ENCODE data around the gene SMC1B.
"Not testable (repeated sequence)": the region's sequence is repeated elsewhere in the genome, so short reads cannot be mapped to it uniquely, and the experiment has no call there.

Gene SMC1B

DNA sequence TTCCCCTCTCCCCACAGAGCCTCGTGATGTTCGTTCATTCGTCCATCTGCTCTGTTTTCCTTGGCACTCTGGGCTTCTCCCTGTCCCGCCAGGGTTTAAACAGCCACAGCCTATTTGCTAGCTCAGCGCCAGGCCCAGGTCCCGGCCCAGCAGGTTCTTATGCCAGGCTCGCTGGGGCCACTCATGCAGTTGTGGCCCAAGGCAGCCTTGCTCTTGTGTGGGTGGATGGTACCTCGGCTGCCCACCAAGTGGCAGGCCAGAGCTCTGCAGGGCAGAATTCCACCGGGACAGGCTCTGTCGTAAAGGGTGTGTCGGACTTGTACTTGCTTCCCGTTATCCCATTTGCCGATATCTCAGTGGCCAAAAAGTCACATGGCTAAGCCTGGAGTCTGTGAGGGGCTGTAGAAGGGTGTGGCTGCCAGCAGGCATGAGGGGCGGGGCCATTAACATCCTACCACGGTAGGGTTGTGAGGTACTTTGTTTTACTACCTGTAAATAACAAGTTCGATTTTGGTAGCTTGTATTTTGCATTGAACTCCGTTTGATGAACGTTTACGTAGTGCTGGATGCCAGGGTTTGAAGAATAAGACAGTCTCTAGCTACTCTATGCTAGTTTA lies 95.7 kb downstream of the SMC1B start:
- DNase-seq = peak; percentile 31

- DNase-seq = no peak
Measured at GRCh38 chr22:45316796-45317526, 96.4 kb downstream of the SMC1B start.

- DNase-seq = no peak
Measured at GRCh38 chr22:45314786-45315185, 98.6 kb downstream of the SMC1B start.

GRCh38 chr22:45314054-45314721 lies 99.2 kb downstream of the SMC1B start:
- DNase-seq = no peak

DNA sequence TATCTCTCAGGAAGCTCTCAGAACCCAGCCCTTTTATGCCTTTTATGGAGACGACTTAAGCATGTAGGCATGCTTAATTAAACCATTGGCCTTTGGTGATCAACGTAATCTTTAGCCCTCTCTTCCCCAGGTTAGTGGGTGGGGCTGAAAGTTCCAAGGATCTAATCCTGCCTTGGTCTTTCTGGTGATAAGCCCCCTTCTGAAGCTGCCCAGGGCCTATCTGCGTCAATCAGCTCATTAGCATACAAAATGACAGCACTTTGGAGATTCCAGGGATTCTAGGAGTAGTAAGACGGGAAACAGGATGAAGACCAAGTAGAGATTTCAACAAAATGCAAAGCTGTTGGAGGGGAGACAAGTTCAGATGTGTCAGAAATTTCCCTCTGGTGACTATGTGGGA lies 100.5 kb downstream of the SMC1B start:
- no peak for DNase-seq

GRCh38 chr22:45312415-45312814 lies 101.0 kb downstream of the SMC1B start:
- DNase-seq = no peak

DNA sequence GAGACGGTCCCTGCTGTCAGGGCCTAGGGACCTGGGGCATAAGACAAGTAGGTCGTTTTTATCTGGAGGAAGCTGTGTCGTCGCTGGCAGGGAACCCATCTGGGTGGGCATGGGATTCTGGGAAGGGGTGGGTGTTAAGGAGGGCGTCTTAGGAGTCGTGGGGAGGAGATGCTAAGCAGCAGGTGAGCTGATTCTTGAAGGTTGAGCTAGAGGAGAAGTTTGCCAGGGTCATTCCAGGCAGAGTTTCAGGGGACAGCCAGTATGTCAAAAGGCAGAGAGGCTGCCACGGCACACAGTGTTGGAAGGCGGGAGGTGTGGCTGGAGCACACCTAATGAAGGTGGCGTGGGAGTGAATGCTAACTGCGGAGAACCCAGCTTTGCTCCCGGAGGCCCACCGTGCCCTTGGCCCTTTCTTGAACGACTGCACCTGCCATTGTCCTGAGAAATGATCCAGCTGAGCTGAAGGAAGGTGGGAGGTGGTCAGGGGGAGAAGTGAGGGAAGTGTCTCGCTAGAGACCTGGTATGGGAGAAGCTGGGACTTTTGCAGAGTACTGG lies 102.3 kb downstream of the SMC1B start:
- no peak for DNase-seq

GRCh38 chr22:45310331-45310976 lies 102.9 kb downstream of the SMC1B start:
- no peak for DNase-seq

- DNase-seq = peak; percentile 92
Measured at GRCh38 chr22:45309422-45310227, 103.8 kb downstream of the SMC1B start, which contains the start of gene FAM118A. Gene FAM118A (plus strand): TSS chr22:45309934. CDS start chr22:45322380, 12,446 bp downstream.

DNA sequence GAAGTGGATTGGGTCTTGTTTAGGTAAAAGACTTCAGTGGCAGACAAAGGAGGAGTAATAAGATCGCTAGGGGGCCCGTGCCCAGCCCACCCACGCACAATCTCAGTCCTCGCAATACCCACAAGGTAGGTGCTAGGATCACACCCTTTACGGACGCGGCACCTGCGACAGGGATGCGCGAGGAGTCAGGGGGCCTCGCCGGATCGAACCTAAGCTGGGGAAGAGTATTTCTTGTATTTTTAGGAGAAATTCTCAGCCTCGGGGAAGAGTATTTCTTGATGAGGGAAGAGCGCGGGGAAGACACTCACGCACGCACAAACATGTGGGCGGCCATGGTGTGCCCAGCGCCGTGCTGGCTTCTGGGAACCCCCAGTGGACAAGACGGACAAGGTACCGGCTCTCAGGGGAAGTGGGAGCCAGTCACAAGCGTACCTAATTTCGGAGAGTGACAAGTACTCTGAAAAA lies 104.4 kb downstream of the SMC1B start:
- no peak for DNase-seq

DNA sequence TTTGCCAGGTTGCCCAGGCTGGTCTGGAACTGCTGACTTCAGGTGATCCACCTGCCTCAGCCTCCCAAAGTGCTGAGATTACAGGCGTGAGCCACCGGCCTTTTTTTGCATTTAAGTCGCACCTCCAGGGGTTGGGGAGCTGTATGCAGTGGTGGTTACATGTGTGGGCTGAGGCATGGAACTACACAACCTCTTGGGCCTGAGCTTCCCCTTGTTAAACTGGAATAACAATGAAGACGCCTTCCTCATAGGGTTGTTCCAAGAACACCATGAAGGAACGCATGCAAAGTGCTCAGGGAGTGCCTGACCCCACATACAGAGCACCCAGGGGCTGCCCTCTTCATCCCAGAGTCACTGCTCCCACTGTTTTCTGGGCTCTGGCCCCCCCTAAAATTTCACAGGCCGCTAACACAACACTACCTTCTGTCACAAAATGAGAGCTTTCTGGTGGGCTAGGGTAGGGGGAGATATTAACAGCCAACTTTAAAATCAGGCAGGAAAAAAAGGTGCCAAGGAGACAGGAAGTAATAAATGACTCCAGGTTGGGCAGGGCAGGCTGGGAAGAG lies 104.9 kb downstream of the SMC1B start:
- no peak for DNase-seq

GRCh38 chr22:45306139-45306538 lies 107.3 kb downstream of the SMC1B start:
- DNase-seq = no peak

DNA sequence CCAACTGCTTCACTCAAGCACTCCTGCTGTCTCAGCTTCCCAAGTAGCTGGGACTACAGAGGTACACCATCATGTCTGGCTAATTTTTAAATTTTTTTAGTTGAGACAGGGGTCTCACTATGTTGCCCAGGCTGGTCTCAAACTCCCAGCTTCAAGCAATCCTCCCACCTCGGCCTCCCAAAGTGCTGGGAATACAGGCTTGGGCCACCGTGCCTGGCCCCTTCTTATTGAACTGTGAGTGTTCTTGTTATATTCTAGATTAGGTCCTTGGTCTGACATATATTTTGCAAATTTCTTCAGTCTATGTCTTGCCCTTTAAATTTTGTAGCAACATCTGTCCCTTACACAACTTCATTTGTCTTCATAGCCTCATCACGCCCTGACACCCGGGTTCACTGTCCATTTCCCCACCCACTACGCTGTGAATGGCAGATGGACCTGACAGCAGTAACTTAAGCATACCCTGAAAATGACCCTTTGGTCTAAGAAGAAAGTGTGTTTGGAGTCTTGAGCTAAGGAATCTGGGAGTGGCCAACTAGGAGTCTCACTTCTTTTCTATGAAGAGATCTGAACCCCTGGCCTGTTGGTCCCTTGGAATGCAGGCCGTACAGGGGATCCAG lies 107.8 kb downstream of the SMC1B start:
- no peak for DNase-seq

- peak; percentile 23 for DNase-seq
Measured at GRCh38 chr22:45304971-45305370, 108.4 kb downstream of the SMC1B start.

DNA sequence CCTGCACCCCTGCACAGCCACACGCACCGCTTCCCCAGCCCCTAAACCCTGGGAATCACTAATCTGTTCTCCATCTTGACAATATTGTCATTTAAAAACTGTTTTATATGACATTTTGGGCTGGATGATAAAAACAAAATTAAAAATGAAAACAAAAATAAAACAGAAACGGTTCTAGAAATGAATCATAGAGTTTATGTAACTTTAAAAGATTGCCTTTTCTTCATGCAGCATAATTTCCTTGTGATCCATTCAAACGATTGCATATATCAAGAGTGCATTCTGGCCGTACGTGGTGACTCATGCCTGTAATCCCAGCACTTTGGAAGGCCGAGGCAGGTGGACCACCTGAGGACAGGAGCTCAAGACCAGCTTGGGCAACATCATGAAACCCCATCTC lies 110.2 kb downstream of the SMC1B start:
- DNase-seq = no peak

DNA sequence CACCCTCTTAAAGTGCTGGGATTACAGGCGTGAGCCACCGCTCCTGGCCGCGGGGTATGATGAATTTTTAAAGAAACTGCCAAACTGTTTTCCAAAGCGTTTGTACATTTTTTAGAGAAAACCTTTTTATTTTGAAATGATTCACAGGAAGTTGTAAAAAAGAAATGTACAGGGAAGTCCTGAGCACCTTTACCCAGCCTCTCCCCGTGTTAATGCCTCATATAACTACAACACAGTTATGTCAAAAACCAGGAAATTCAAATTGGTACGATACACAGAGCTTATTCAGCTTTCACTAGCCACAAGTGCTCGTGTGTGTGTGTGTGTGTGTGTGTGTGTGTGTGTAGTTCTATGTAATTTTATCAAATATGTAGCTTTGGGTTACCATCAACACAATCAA lies 110.6 kb downstream of the SMC1B start:
- DNase-seq = no peak

- DNase-seq = peak; percentile 14
Measured at GRCh38 chr22:45298934-45299505, 114.4 kb downstream of the SMC1B start.

DNA sequence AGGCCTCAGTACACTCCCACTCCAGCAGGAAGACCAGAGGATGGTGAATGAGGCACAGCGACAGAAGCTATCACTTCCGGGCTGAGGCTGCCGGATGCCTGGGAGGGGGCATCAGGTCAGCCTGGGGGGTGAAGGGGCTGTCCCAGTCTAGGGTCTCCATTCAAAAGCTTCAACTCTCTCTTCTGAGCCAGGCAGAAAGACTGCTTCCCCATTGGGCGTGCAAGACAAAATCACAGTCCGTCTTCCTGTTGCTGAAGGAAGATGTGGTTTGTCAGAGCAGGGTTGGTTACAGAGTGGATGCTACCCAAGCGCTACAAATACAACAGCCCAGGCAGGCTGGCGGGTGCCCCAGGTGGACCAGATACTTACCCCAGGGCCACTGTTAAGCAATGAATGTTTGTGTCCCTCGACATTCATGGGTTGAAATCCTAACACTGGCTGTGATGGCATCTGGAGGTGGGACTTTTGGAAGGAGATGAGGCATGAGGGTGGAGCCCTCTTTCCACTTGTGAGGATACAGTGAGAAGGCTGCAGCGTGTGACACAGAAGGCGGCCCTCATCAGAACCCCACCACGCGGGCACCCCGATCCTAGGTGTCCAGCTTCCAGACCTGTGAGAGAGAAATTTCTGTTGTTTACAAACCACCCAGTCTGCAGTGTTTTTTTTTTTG lies 116.6 kb downstream of the SMC1B start:
- no peak for DNase-seq

GRCh38 chr22:45295492-45295891 lies 117.9 kb downstream of the SMC1B start:
- no peak for DNase-seq

- not testable (repeated sequence) for DNase-seq
Measured at GRCh38 chr22:45295004-45295403, 118.4 kb downstream of the SMC1B start.

All from fibroblast of skin of right biceps (primary cell).